HEK293 (cell line): Measurements from ENCODE around the gene TXN.

Experiments used
- SP2 ChIP-seq: fragments of 450-650 bp; formaldehyde crosslinking; IDR thresholded peaks from 2 replicates; pipeline ENCODE4 v1.5.1; 2016; ENCODE audit warnings: missing biosample characterization, missing genetic modification characterization
- ZBTB8A ChIP-seq: fragments of 450-650 bp; formaldehyde crosslinking; IDR thresholded peaks from 2 replicates; pipeline ENCODE4 v1.5.1; 2016; ENCODE audit warnings: missing biosample characterization, missing genetic modification characterization
- ZNF19 ChIP-seq: fragments of 450-650 bp; formaldehyde crosslinking; IDR thresholded peaks from 2 replicates; pipeline ENCODE4; 2016; ENCODE audit warnings: missing biosample characterization, missing genetic modification characterization, low read depth
- ZNF561 ChIP-seq: fragments of 450-650 bp; IDR thresholded peaks from 2 replicates; pipeline ENCODE4 v1.5.1; 2018; ENCODE audit warnings: missing biosample characterization, missing genetic modification characterization, borderline replicate concordance
- ZNF658 ChIP-seq: fragments of 450-650 bp; formaldehyde crosslinking; IDR thresholded peaks from 2 replicates; pipeline ENCODE4; 2016; ENCODE audit warnings: missing biosample characterization, missing genetic modification characterization
- TF ChIP-seq, protein P1 (sequence below): fragments of 450-650 bp; formaldehyde crosslinking; IDR thresholded peaks from 2 replicates; pipeline ENCODE4 v1.5.1; 2016; ENCODE audit warnings: missing biosample characterization, missing genetic modification characterization

DNA sequence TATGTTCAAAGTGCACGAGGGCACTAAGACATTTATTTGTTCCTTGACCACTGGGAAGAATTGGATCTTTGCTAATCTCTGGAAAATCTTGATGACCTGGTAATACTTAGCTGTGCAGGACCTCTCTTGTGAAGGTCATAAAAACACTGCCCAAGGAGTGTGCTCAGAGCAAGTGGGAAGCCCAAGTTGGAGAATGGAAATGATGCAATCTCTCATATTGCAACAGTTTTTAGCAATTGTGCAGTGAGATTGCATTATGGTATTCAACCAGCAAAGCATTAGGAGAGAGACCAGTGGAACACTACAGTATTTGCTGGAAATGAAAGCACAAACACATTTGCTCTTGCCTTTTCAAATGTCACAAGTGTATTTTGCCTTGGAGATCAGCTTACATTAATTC is 46.8 kb upstream of the TXN start:
- TF ChIP-seq SP2 (tag by site-specific recombination): no peak
- TF ChIP-seq, protein P1, sequence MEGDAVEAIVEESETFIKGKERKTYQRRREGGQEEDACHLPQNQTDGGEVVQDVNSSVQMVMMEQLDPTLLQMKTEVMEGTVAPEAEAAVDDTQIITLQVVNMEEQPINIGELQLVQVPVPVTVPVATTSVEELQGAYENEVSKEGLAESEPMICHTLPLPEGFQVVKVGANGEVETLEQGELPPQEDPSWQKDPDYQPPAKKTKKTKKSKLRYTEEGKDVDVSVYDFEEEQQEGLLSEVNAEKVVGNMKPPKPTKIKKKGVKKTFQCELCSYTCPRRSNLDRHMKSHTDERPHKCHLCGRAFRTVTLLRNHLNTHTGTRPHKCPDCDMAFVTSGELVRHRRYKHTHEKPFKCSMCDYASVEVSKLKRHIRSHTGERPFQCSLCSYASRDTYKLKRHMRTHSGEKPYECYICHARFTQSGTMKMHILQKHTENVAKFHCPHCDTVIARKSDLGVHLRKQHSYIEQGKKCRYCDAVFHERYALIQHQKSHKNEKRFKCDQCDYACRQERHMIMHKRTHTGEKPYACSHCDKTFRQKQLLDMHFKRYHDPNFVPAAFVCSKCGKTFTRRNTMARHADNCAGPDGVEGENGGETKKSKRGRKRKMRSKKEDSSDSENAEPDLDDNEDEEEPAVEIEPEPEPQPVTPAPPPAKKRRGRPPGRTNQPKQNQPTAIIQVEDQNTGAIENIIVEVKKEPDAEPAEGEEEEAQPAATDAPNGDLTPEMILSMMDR (tag by site-specific recombination): no peak
- TF ChIP-seq ZNF658 (tag by site-specific recombination): no peak
- TF ChIP-seq ZNF19 (tag by site-specific recombination): no peak
- TF ChIP-seq ZBTB8A (tag by site-specific recombination): no peak
- TF ChIP-seq ZNF561: no peak
